H9 (cell line): Measurements from ENCODE around the gene IPO9. TPM values are rescaled to one million over a fixed set of nuclear protein-coding genes. Genes with fewer than 3 reads are reported as not detected.

ENCODE experiments used
- DNase-seq: peaks from one replicate; pipeline ENCODE4 v3.0.0-alpha.2; 2017
- H2AFZ ChIP-seq: one replicate; pipeline ENCODE4 v1.6.1; 2013; ENCODE audit warnings: mild to moderate bottlenecking, low read length, control low read depth, moderate library complexity
- H2AK5ac ChIP-seq: 2 replicates; pipeline ENCODE4 v1.6.1; 2013; ENCODE audit warnings: low read length, control low read depth, mixed read lengths; ENCODE audit not compliant: insufficient read length
- H2BK120ac ChIP-seq: one replicate; pipeline ENCODE4 v1.6.1; 2013; ENCODE audit warnings: low read depth, mild to moderate bottlenecking, low read length, control low read depth, inconsistent platforms; ENCODE audit not compliant: poor library complexity, severe bottlenecking
- H2BK12ac ChIP-seq: 2 replicates; pipeline ENCODE4 v1.6.1; 2013; ENCODE audit warnings: low read length, control low read depth, mixed read lengths, low read depth; ENCODE audit not compliant: insufficient read length
- H2BK15ac ChIP-seq: 2 replicates; pipeline ENCODE4 v1.6.1; 2013; ENCODE audit warnings: low read depth, low read length, control low read depth
- H2BK20ac ChIP-seq: one replicate; pipeline ENCODE4 v1.6.1; 2013; ENCODE audit warnings: low read depth, mild to moderate bottlenecking, low read length, control low read depth, inconsistent platforms; ENCODE audit not compliant: poor library complexity, severe bottlenecking
- H2BK5ac ChIP-seq: 2 replicates; pipeline ENCODE4 v1.6.1; 2013; ENCODE audit warnings: low read length, control low read depth, mixed read lengths; ENCODE audit not compliant: insufficient read length
- H3K14ac ChIP-seq: 2 replicates; pipeline ENCODE4 v1.6.1; 2013; ENCODE audit warnings: low read length, control low read depth; ENCODE audit not compliant: insufficient read depth
- H3K18ac ChIP-seq: 2 replicates; pipeline ENCODE4 v1.6.1; 2013; ENCODE audit warnings: low read depth, mild to moderate bottlenecking, mixed read lengths, low read length, control low read depth; ENCODE audit not compliant: insufficient read length
- H3K23ac ChIP-seq: 2 replicates; pipeline ENCODE4 v1.6.1; 2013; ENCODE audit warnings: low read length, control low read depth, mixed read lengths, low read depth; ENCODE audit not compliant: insufficient read length
- H3K23me2 ChIP-seq: 2 replicates; pipeline ENCODE4 v1.6.1; 2013; ENCODE audit warnings: low read depth, mild to moderate bottlenecking, mixed read lengths, low read length, control low read depth; ENCODE audit not compliant: insufficient read length, poor library complexity, severe bottlenecking
- H3K27ac ChIP-seq: 2 replicates; pipeline ENCODE4 v1.5.1; 2013; ENCODE audit warnings: low read length, control low read depth, mixed read lengths, low read depth; ENCODE audit not compliant: insufficient read length
- H3K27me3 ChIP-seq: 2 replicates; pipeline ENCODE4 v1.6.1; 2013; ENCODE audit warnings: low read length, control low read depth, inconsistent platforms; ENCODE audit not compliant: insufficient read depth
- H3K4ac ChIP-seq: 2 replicates; pipeline ENCODE4 v1.6.1; 2013; ENCODE audit warnings: low read depth, mild to moderate bottlenecking, control low read depth, inconsistent platforms, low read length, moderate library complexity
- H3K4me1 ChIP-seq: 2 replicates; pipeline ENCODE4 v1.6.1; 2013; ENCODE audit warnings: low read length, control low read depth, inconsistent platforms; ENCODE audit not compliant: insufficient read depth
- H3K4me2 ChIP-seq: 2 replicates; pipeline ENCODE4 v1.6.1; 2013; ENCODE audit warnings: low read length, control low read depth, mixed read lengths; ENCODE audit not compliant: insufficient read length, insufficient read depth
- H3K56ac ChIP-seq: 2 replicates; pipeline ENCODE4 v1.6.1; 2013; ENCODE audit warnings: low read depth, mild to moderate bottlenecking, mixed read lengths, low read length, control low read depth; ENCODE audit not compliant: insufficient read length
- H3K79me1 ChIP-seq: 2 replicates; pipeline ENCODE4 v1.6.1; 2013; ENCODE audit warnings: low read depth, mild to moderate bottlenecking, moderate library complexity, low read length, control low read depth, inconsistent platforms; ENCODE audit not compliant: insufficient read depth, poor library complexity, severe bottlenecking
- H3K79me2 ChIP-seq: 2 replicates; pipeline ENCODE4 v1.6.1; 2013; ENCODE audit warnings: low read length, control low read depth, inconsistent platforms; ENCODE audit not compliant: insufficient read depth
- H3K9ac ChIP-seq: 2 replicates; pipeline ENCODE4 v1.6.1; 2013; ENCODE audit warnings: low read length, control low read depth, mixed read lengths; ENCODE audit not compliant: insufficient read length; ENCODE audit errors: extremely low read depth
- H3K9me3 ChIP-seq: one replicate; pipeline ENCODE4 v1.6.1; 2013; ENCODE audit warnings: low read depth, low read length, inconsistent platforms; ENCODE audit not compliant: control insufficient read depth
- H3T11ph ChIP-seq: one replicate; pipeline ENCODE4 v1.6.1; 2013; ENCODE audit warnings: mild to moderate bottlenecking, low read length, control low read depth, inconsistent platforms
- H4K20me1 ChIP-seq: one replicate; pipeline ENCODE4 v1.6.1; 2013; ENCODE audit not compliant: control insufficient read depth, insufficient read length, insufficient read depth
- H4K5ac ChIP-seq: 2 replicates; pipeline ENCODE4 v1.6.1; 2013; ENCODE audit warnings: low read depth, mild to moderate bottlenecking, mixed read lengths, low read length, control low read depth; ENCODE audit not compliant: insufficient read length
- H4K8ac ChIP-seq: replicated peaks from 2 replicates; pipeline ENCODE4 v1.6.1; 2013; ENCODE audit warnings: low read length, control low read depth, mixed read lengths, low read depth; ENCODE audit not compliant: insufficient read length
- H4K91ac ChIP-seq: 2 replicates; pipeline ENCODE4 v1.6.1; 2013; ENCODE audit warnings: low read depth, mild to moderate bottlenecking, moderate library complexity, mixed read lengths, low read length, control low read depth; ENCODE audit not compliant: insufficient read length
- H3K27ac Mint-ChIP-seq, 3 experiments: 2 replicates in 2 of 3; 3 replicates in 1 of 3; pipeline ENCODE4 v1.8.0; 2020 to 2021; ENCODE audit warnings: mixed read lengths in 3 of 3, mild to moderate bottlenecking in 1 of 3, moderate library complexity in 1 of 3
- H3K27me3 Mint-ChIP-seq: 2 replicates; pipeline ENCODE4 v1.8.0; 2021; ENCODE audit warnings: low read depth, mild to moderate bottlenecking, moderate library complexity, mixed read lengths
- H3K36me3 Mint-ChIP-seq, 3 experiments: 2 replicates in 2 of 3; 3 replicates in 1 of 3; pipeline ENCODE4 v1.8.0; 2020 to 2021; ENCODE audit warnings: low read depth in 3 of 3, mixed read lengths in 3 of 3; ENCODE audit not compliant: insufficient read depth in 1 of 3
- H3K4me1 Mint-ChIP-seq, 2 experiments: 2 replicates each; pipeline ENCODE4 v1.8.0; 2020; ENCODE audit warnings: mixed read lengths in 2 of 2
- H3K4me3 Mint-ChIP-seq, 2 experiments: 2 replicates in 1 of 2; 3 replicates in 1 of 2; pipeline ENCODE4 v1.8.0; 2020 to 2021; ENCODE audit warnings: mild to moderate bottlenecking in 2 of 2, mixed read lengths in 2 of 2, moderate library complexity in 1 of 2
- H3K9me3 Mint-ChIP-seq, 2 experiments: 2 replicates in 1 of 2; 3 replicates in 1 of 2; pipeline ENCODE4 v1.8.0; 2020; ENCODE audit warnings: mild to moderate bottlenecking in 2 of 2, mixed read lengths in 2 of 2, moderate library complexity in 1 of 2
- CTCF ChIP-seq: fragments of 200-600 bp; sonication (generic); conservative IDR thresholded peaks from 3 replicates; pipeline ENCODE4 v1.8.0; 2021; ENCODE audit warnings: antibody characterized with exemption, mild to moderate bottlenecking
- WGBS: extraction: QIAGEN DNeasy Blood & Tissue Kit; methylation state at CpG from one replicate; pipeline ENCODE4 v1.1.7; 2013; ENCODE audit warnings: missing lambda C conversion rate, low lambda C conversion rate, mixed read lengths; ENCODE audit not compliant: insufficient read length; ENCODE audit errors: extremely low coverage; 5-methylcytosine and 5-hydroxymethylcytosine counted together
- total RNA-seq: library from RNA; stranded (reverse); gene quantifications from 2 replicates; pipeline ENCODE4 v1.2.1, GENCODE V29; 2021

The IPO9 gene
- total RNA-seq, 1 experiment from 2014 or later, result 104 TPM

- H3K9me3 Mint-ChIP-seq, result peaks cover 0 to 6% of the 10 kb centered on the region in 2 experiments; a peak in 1 of 5 replicates
- H3K9ac ChIP-seq, result no peak overlapping the region
- no peaks in the 10 kb centered on the region for H3K27me3 ChIP-seq
- no peaks in the 10 kb centered on the region for H3K79me1 ChIP-seq
- peaks cover 8 to 9% of the 10 kb centered on the region in 2 experiments; a peak in 2 of 4 replicates for H3K4me1 Mint-ChIP-seq
- no peak overlapping the region for H3T11ph ChIP-seq
- TF ChIP-seq CTCF, result no peak
- no peaks in the 10 kb centered on the region for H3K9me3 ChIP-seq
- peaks cover 55 to 88% (median 80%) of the 10 kb centered on the region in 3 experiments for H3K36me3 Mint-ChIP-seq
- no peak overlapping the region for H2BK12ac ChIP-seq
- H2AFZ ChIP-seq, result no peak overlapping the region
- H4K91ac ChIP-seq, result no peak overlapping the region
- H3K23me2 ChIP-seq, result no peaks in the 10 kb centered on the region
- H2BK120ac ChIP-seq, result no peak overlapping the region
- DNase-seq, result no peak
- no peak overlapping the region for H3K4ac ChIP-seq
- H3K23ac ChIP-seq, result no peak overlapping the region
- H3K79me2 ChIP-seq, result no peaks in the 10 kb centered on the region
- no peaks in the 10 kb centered on the region for H4K20me1 ChIP-seq
- no peaks in the 10 kb centered on the region for H3K4me1 ChIP-seq
- no CpG with 5 or more reads among the region's 2 CpGs for WGBS
- no peak overlapping the region for H3K56ac ChIP-seq
- H2BK15ac ChIP-seq, result no peak overlapping the region
- H3K27ac ChIP-seq, result no peak overlapping the region
- H3K4me3 Mint-ChIP-seq, result no peak overlapping the region
- H3K27ac Mint-ChIP-seq, result no peak overlapping the region
- no peak overlapping the region for H4K8ac ChIP-seq
- no peak overlapping the region for H4K5ac ChIP-seq
- no peak overlapping the region for H3K4me2 ChIP-seq
- no peak overlapping the region for H2BK20ac ChIP-seq
- H3K14ac ChIP-seq, result no peak overlapping the region
- H2AK5ac ChIP-seq, result no peak overlapping the region
- no peak overlapping the region for H2BK5ac ChIP-seq
- no peak overlapping the region for H3K18ac ChIP-seq
- no peaks in the 10 kb centered on the region; the same call in 1 of the 2 replicates for H3K27me3 Mint-ChIP-seq
Observed at GRCh38 chr1:201785291-201785690, 43.7 kb upstream of the IPO9 start.
